ENCODE measurements around the gene SH2D4B. TPM values are rescaled to one million over a fixed set of nuclear protein-coding genes. Genes with fewer than 3 reads are reported as not detected.

The SH2D4B gene
- total and polyA plus RNA-seq, 10 of the 15 experiments (the other 5 are each of a cell fraction or from before 2014, with no cell fraction given), result 0.04 to 0.21 (median 0.13) TPM; not detected in 5

- in situ Hi-C loops (cut with MboI), result no loop called here
- RAD21 ChIA-PET (ENCODE audit: unreplicated experiment), result interaction anchor here (0.7 to 4.3 kb wide), 7 partner anchors 63 to 517 kb away, joined by 3 to 27 read pairs (median 11); no protein-coding TSS in a partner anchor
- WGBS (ENCODE audit: insufficient coverage, insufficient replicate concordance, low lambda C conversion rate, missing lambda C conversion rate), result under 1% methylated on average over 19 of the region's 19 CpGs
- peak; percentile 55 to 64; a peak in 3 of 4 replicates for TF ChIP-seq IKZF2 (IDR thresholded peaks at IDR 0.05)
- TF ChIP-seq, protein P1, sequence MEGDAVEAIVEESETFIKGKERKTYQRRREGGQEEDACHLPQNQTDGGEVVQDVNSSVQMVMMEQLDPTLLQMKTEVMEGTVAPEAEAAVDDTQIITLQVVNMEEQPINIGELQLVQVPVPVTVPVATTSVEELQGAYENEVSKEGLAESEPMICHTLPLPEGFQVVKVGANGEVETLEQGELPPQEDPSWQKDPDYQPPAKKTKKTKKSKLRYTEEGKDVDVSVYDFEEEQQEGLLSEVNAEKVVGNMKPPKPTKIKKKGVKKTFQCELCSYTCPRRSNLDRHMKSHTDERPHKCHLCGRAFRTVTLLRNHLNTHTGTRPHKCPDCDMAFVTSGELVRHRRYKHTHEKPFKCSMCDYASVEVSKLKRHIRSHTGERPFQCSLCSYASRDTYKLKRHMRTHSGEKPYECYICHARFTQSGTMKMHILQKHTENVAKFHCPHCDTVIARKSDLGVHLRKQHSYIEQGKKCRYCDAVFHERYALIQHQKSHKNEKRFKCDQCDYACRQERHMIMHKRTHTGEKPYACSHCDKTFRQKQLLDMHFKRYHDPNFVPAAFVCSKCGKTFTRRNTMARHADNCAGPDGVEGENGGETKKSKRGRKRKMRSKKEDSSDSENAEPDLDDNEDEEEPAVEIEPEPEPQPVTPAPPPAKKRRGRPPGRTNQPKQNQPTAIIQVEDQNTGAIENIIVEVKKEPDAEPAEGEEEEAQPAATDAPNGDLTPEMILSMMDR (IDR thresholded peaks at IDR 0.05 in 2 of 3, conservative IDR thresholded peaks at IDR 0.05 in 1 of 3; ENCODE audit: control insufficient read depth in 2 of 3, extremely low read depth in 1 of 3, insufficient read depth in 1 of 3, low read depth in 3 of 3, low read length in 3 of 3), result peak; percentile 72 to 83 (median 82)
- peak; percentile 64 for TF ChIP-seq RAD21 (IDR thresholded peaks at IDR 0.05; ENCODE audit: insufficient read depth, low read depth, low read length)
- TF ChIP-seq, protein P2, sequence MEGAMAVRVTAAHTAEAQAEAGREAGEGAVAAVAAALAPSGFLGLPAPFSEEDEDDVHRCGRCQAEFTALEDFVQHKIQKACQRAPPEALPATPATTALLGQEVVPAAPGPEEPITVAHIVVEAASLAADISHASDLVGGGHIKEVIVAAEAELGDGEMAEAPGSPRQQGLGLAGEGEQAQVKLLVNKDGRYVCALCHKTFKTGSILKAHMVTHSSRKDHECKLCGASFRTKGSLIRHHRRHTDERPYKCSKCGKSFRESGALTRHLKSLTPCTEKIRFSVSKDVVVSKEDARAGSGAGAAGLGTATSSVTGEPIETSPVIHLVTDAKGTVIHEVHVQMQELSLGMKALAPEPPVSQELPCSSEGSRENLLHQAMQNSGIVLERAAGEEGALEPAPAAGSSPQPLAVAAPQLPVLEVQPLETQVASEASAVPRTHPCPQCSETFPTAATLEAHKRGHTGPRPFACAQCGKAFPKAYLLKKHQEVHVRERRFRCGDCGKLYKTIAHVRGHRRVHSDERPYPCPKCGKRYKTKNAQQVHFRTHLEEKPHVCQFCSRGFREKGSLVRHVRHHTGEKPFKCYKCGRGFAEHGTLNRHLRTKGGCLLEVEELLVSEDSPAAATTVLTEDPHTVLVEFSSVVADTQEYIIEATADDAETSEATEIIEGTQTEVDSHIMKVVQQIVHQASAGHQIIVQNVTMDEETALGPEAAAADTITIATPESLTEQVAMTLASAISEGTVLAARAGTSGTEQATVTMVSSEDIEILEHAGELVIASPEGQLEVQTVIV (IDR thresholded peaks at IDR 0.05; ENCODE audit: borderline replicate concordance, partially characterized antibody), result no peak
- TF ChIP-seq EED (IDR thresholded peaks at IDR 0.05; ENCODE audit: low read depth), result peak; percentile 50; the same call in 1 of the 2 replicates
- no peak for TF ChIP-seq HDGF (IDR thresholded peaks at IDR 0.05)
- TF ChIP-seq RELB (IDR thresholded peaks at IDR 0.05; ENCODE audit: low read depth), result 0 out of 2 replicates have a peak, but pooled peaks have one; percentile 30
- TF ChIP-seq SKIL (IDR thresholded peaks at IDR 0.05; ENCODE audit: low read depth, poor library complexity, severe bottlenecking), result no peak
- peak; percentile 34; the same call in 1 of the 2 replicates for TF ChIP-seq SMC3 (IDR thresholded peaks at IDR 0.05; ENCODE audit: borderline replicate concordance, low read length)
- TF ChIP-seq GATAD2B (conservative IDR thresholded peaks at IDR 0.05; ENCODE audit: low read depth), result peak; percentile 44; the same call in 1 of the 2 replicates
- TF ChIP-seq RUNX3 (IDR thresholded peaks at IDR 0.05; ENCODE audit: low read length), result no peak
- TF ChIP-seq SUZ12 (IDR thresholded peaks at IDR 0.05; ENCODE audit: unreplicated experiment), result no peak
- no peak for TF ChIP-seq TBL1XR1 (IDR thresholded peaks at IDR 0.05; ENCODE audit: low read depth, low read length)
Observed at GRCh38 chr10:80662429-80663261, 124.9 kb downstream of the SH2D4B start.

More at GRCh38 chr10:80662429-80663261, 124.9 kb downstream of the SH2D4B start:
- Histone ChIP-seq H3K9ac (ENCODE audit: control insufficient read depth, insufficient read depth, low read length) (no peak overlapping the region), H4K20me1 (ENCODE audit: control insufficient read depth, insufficient read depth) (no peaks in the 10 kb centered on the region), H2AFZ (ENCODE audit: control insufficient read depth, low read depth, low read length) (peak overlapping the region; percentile 45), H3K27ac (ENCODE audit: control insufficient read depth, insufficient read depth) (no peak overlapping the region), H3K4me2 (ENCODE audit: control insufficient read depth, insufficient read depth) (peak overlapping the region; percentile 24; the same call in 1 of the 2 replicates), H3K27me3 (replicated peaks in 1 of 2; ENCODE audit: control insufficient read depth in 2 of 2, insufficient read depth in 2 of 2, low read length in 1 of 2) (no peaks in the 10 kb centered on the region), H3K36me3 (ENCODE audit: control insufficient read depth in 2 of 2, insufficient read depth in 2 of 2, low read length in 1 of 2) (no peaks in the 10 kb centered on the region), H3K79me2 (ENCODE audit: control insufficient read depth, insufficient read depth, low read length) (no peaks in the 10 kb centered on the region), H3K9me3 (replicated peaks; ENCODE audit: control insufficient read depth, insufficient read depth, low read length) (no peaks in the 10 kb centered on the region; the same call in 2 of the 3 replicates), H3K4me1 (ENCODE audit: control insufficient read depth, insufficient read depth, low read length) (no peaks in the 10 kb centered on the region), H3K4me3 (peak overlapping the region; percentile 6; the same call in 1 of the 2 replicates)
- intact Hi-C loops (cut with micrococcal nuclease; ENCODE audit: unreplicated experiment), result loop anchor here (1.0 to 10.0 kb wide), 4 partner anchors 64 to 278 kb away; partner anchors contain the start of gene SH2D4B
- FAIRE-seq (peak; percentile 54), ATAC-seq (peak; percentile 86), DNase-seq (ENCODE audit: low read depth, low spot score) (peak; percentile 15)
- POLR2A ChIA-PET, result interaction anchor here (1.0 kb wide), 1 partner anchor 192 kb away, joined by 4 read pairs; no protein-coding TSS in a partner anchor
- CTCF ChIA-PET, result interaction anchor here (0.6 to 6.4 kb wide), 51 partner anchors 9 to 1189 kb away, joined by 3 to 72 read pairs (median 4); partner anchors contain the start of gene SH2D4B
- no TSS peak for BruUV-seq (replicated peaks)
- SMC1A ChIA-PET (ENCODE audit: uncharacterized antibody, unreplicated experiment), result interaction anchor here (0.7 to 3.4 kb wide), 13 partner anchors 10 to 517 kb away, joined by 3 to 25 read pairs (median 4); no protein-coding TSS in a partner anchor
